Keratinocyte (primary cell): Measurements from ENCODE around the gene TLL2.

ENCODE experiments used
- CTCF ChIP-seq, 3 experiments: IDR thresholded peaks in 1 of 3; conservative IDR thresholded peaks in 1 of 3; optimal IDR thresholded peaks in 1 of 3; 2 replicates in 2 of 3; 3 replicates in 1 of 3; pipeline versions ENCODE3 to v1.5.1; 2011; ENCODE audit warnings: low read length in 3 of 3, mild to moderate bottlenecking in 3 of 3, moderate library complexity in 2 of 3, control low read depth in 1 of 3, inconsistent platforms in 1 of 3; ENCODE audit not compliant: insufficient read depth in 2 of 3; ENCODE audit errors: extremely low read depth in 1 of 3
- EZH2 ChIP-seq: IDR thresholded peaks from one replicate; pipeline ENCODE4 v1.6.1; 2012; ENCODE audit warnings: inconsistent platforms, mild to moderate bottlenecking, low read length, moderate library complexity

GRCh38 chr10:96402417-96403305 is 111.1 kb downstream of the TLL2 start:
- no peak for TF ChIP-seq CTCF (optimal IDR thresholded peaks at IDR 0.05 in 1 of 3, IDR thresholded peaks at IDR 0.05 in 1 of 3, conservative IDR thresholded peaks at IDR 0.05 in 1 of 3; ENCODE audit: extremely low read depth in 1 of 3, insufficient read depth in 2 of 3, low read length in 3 of 3)
- no peak for TF ChIP-seq EZH2
